GM23248 (cell line): Measurements from ENCODE around the gene TTN. TPM values are rescaled to one million over a fixed set of nuclear protein-coding genes. Genes with fewer than 3 reads are reported as not detected.

Experiments
- DNase-seq: peaks from one replicate; pipeline ENCODE4 v3.0.0-alpha.2; 2015
- H2AFZ ChIP-seq: fragments of 200-600 bp; sonication (generic); 2 replicates; pipeline ENCODE4 v1.6.1; 2016; ENCODE audit warnings: antibody characterized with exemption
- H3F3A ChIP-seq: fragments of 200-600 bp; sonication (generic); 2 replicates; pipeline ENCODE4 v1.6.1; 2016; ENCODE audit warnings: mild to moderate bottlenecking, antibody characterized with exemption, mixed run types; ENCODE audit not compliant: insufficient read depth
- H3K27ac ChIP-seq: fragments of 200-600 bp; sonication (generic); 2 replicates; pipeline ENCODE4 v1.5.1; 2016; ENCODE audit warnings: mild to moderate bottlenecking
- H3K27me3 ChIP-seq: fragments of 200-600 bp; sonication (generic); replicated peaks from 2 replicates; pipeline ENCODE4 v1.6.1; 2016; ENCODE audit warnings: mild to moderate bottlenecking; ENCODE audit not compliant: insufficient read depth
- H3K36me3 ChIP-seq: fragments of 200-600 bp; sonication (generic); 2 replicates; pipeline ENCODE4 v1.6.1; 2016; ENCODE audit warnings: low read depth, mild to moderate bottlenecking
- H3K4me1 ChIP-seq: fragments of 200-600 bp; sonication (generic); 2 replicates; pipeline ENCODE4 v1.6.1; 2016; ENCODE audit warnings: mild to moderate bottlenecking; ENCODE audit not compliant: insufficient read depth
- H3K4me2 ChIP-seq: fragments of 200-600 bp; sonication (generic); one replicate; pipeline ENCODE4 v1.6.1; 2016; ENCODE audit warnings: mild to moderate bottlenecking; ENCODE audit not compliant: unreplicated experiment
- H3K4me3 ChIP-seq: fragments of 200-600 bp; sonication (generic); 2 replicates; pipeline ENCODE4 v1.5.1; 2016; ENCODE audit warnings: mild to moderate bottlenecking
- H3K79me2 ChIP-seq: fragments of 200-600 bp; sonication (generic); 2 replicates; pipeline ENCODE4 v1.6.1; 2016; ENCODE audit warnings: mild to moderate bottlenecking; ENCODE audit not compliant: insufficient read depth
- H3K9ac ChIP-seq: fragments of 200-600 bp; sonication (generic); 2 replicates; pipeline ENCODE4 v1.6.1; 2016; ENCODE audit warnings: mild to moderate bottlenecking
- H3K9me2 ChIP-seq: fragments of 200-600 bp; sonication (generic); 2 replicates; pipeline ENCODE4 v1.6.1; 2016; ENCODE audit warnings: mixed run types, mild to moderate bottlenecking, moderate library complexity; ENCODE audit not compliant: insufficient read depth
- H3K9me3 ChIP-seq: fragments of 200-600 bp; sonication (generic); one replicate; pipeline ENCODE4 v1.6.1; 2017; ENCODE audit warnings: low read depth
- H4K20me1 ChIP-seq: fragments of 200-600 bp; sonication (generic); 2 replicates; pipeline ENCODE4 v1.6.0; 2016; ENCODE audit not compliant: insufficient read depth
- EZH2 ChIP-seq: fragments of 200-600 bp; sonication (generic); IDR thresholded peaks from 2 replicates; pipeline ENCODE4 v1.6.1; 2018; ENCODE audit warnings: antibody characterized with exemption, mild to moderate bottlenecking; ENCODE audit not compliant: insufficient read depth, poor library complexity, severe bottlenecking
- EZH2phosphoT487 ChIP-seq: fragments of 200-600 bp; sonication (generic); IDR thresholded peaks from 2 replicates; pipeline ENCODE4 v1.6.1; 2018; ENCODE audit warnings: antibody characterized with exemption, moderate library complexity, mild to moderate bottlenecking, low read depth; ENCODE audit not compliant: insufficient read depth
- WGBS, 2 experiments: methylation state at CpG; one replicate each; pipeline ENCODE4 v1.1.6; 2015 to 2017; ENCODE audit warnings: low lambda C conversion rate in 2 of 2, low coverage in 1 of 2; ENCODE audit errors: missing lambda C conversion rate in 2 of 2; 5-methylcytosine and 5-hydroxymethylcytosine counted together
- in situ Hi-C: fragments of 300-500 bp; cut with MboI; formaldehyde crosslinking; loops from 2 replicates; pipeline ENCODE4 v1.15.0; 2020
- polyA plus RNA-seq: library from polyadenylated mRNA; unstranded; fragments of >200 nt; fragmentation: Nextera tagmentation; extraction: Ambion mirVana; gene quantifications from 2 replicates; pipeline ENCODE4 v1.2.1, GENCODE V29; 2016
- total RNA-seq: library from RNA; depleted of rRNA; stranded (reverse); fragments of >200 nt; shearing (Covaris generic); gene quantifications from 2 replicates; pipeline ENCODE4 v1.2.3, GENCODE V29; 2014

The TTN gene
- total and polyA plus RNA-seq, 2 experiments from 2014 or later, result 0.13 TPM; not detected in 1

DNA sequence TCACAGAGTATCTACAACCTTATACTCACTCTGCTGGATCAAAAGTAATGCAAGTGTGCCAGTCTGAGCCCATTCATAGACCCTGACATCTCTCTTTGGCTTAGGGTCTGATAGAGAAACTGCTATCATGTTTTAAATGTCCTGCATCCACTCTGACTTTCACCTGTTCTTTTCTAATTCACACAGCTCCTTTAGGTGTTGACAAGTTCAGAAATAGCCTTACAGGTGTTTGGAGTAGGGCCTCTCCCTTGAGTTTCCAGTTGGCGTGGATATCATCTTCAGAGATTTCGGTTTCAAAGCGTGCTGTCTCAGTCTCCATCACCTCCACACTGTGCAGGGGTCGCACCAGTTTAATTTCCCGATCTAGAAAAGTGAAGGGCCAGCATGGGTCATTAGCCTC is 176.6 kb downstream of the TTN start:
- no peak overlapping the region for H2AFZ ChIP-seq
- no peak overlapping the region for H3K4me3 ChIP-seq
- no peaks in the 10 kb centered on the region for H3K36me3 ChIP-seq
- DNase-seq, result no peak
- no peaks in the 10 kb centered on the region for H3K79me2 ChIP-seq
- H4K20me1 ChIP-seq, result no peaks in the 10 kb centered on the region
- H3K9me3 ChIP-seq, result no peaks in the 10 kb centered on the region
- H3K27me3 ChIP-seq, result no peaks in the 10 kb centered on the region
- no peaks in the 10 kb centered on the region for H3F3A ChIP-seq
- H3K9me2 ChIP-seq, result no peaks in the 10 kb centered on the region
- TF ChIP-seq EZH2phosphoT487, result no peak
- no peak for TF ChIP-seq EZH2
- 65 to 74% methylated on average over 5 of the region's 5 CpGs for WGBS, 2 experiments
- H3K27ac ChIP-seq, result no peak overlapping the region
- no peak overlapping the region for H3K9ac ChIP-seq
- H3K4me1 ChIP-seq, result no peaks in the 10 kb centered on the region
- no peak overlapping the region for H3K4me2 ChIP-seq
- in situ Hi-C loops, result no loop called here

- WGBS, 2 experiments, result 81 to 83% methylated on average over 11 of the region's 11 CpGs
- no peak overlapping the region for H3K9ac ChIP-seq
- H3K36me3 ChIP-seq, result no peaks in the 10 kb centered on the region
- TF ChIP-seq EZH2phosphoT487 (no peak), EZH2 (no peak)
- no peak for DNase-seq
- no peaks in the 10 kb centered on the region for H3K9me2 ChIP-seq
- H3K4me2 ChIP-seq, result no peak overlapping the region
- H3K4me3 ChIP-seq, result no peak overlapping the region
- no peaks in the 10 kb centered on the region for H3K4me1 ChIP-seq
- H3K9me3 ChIP-seq, result no peaks in the 10 kb centered on the region
- no peaks in the 10 kb centered on the region for H3K27me3 ChIP-seq
- no peak overlapping the region for H3K27ac ChIP-seq
- H3F3A ChIP-seq, result no peaks in the 10 kb centered on the region
- H2AFZ ChIP-seq, result no peak overlapping the region
- no peaks in the 10 kb centered on the region for H3K79me2 ChIP-seq
- in situ Hi-C loops, result no loop called here
- H4K20me1 ChIP-seq, result no peaks in the 10 kb centered on the region
Observed at GRCh38 chr2:178629463-178629862, 177.8 kb downstream of the TTN start.

DNA sequence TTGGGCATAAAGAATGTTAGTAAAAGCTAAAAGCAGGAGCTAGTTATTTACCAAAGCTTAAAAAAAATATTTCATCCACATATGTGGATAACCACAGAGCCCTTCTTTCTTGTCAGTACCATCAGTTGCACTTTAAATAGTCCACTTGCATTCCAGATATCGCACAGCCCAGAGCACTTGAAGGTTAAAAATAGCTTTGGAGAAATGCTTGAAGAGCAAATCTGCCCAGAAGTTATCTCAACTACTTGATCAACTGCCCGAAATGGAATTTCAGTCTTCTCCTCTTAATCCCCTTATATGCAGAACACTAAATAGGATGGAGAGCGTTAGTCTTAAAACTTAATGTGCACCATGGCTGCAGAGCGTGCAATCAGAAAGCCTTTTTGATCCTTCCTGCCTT is 178.6 kb downstream of the TTN start:
- Histone ChIP-seq H3F3A (no peaks in the 10 kb centered on the region), H2AFZ (no peak overlapping the region), H3K4me1 (no peaks in the 10 kb centered on the region), H3K79me2 (no peaks in the 10 kb centered on the region), H3K27ac (no peak overlapping the region), H3K9me2 (no peaks in the 10 kb centered on the region), H3K36me3 (no peaks in the 10 kb centered on the region), H3K9ac (no peak overlapping the region), H3K9me3 (no peaks in the 10 kb centered on the region), H3K27me3 (no peaks in the 10 kb centered on the region), H4K20me1 (no peaks in the 10 kb centered on the region), H3K4me3 (no peak overlapping the region), H3K4me2 (no peak overlapping the region)
- TF ChIP-seq EZH2 (no peak), EZH2phosphoT487 (no peak)
- 44 to 49% methylated on average over 4 of the region's 4 CpGs for WGBS, 2 experiments
- in situ Hi-C loops, result no loop called here
- DNase-seq, result no peak

GRCh38 chr2:178627401-178627800 is 179.8 kb downstream of the TTN start:
- H4K20me1 ChIP-seq, result no peaks in the 10 kb centered on the region
- TF ChIP-seq EZH2 (no peak), EZH2phosphoT487 (no peak)
- no peak overlapping the region for H3K9ac ChIP-seq
- WGBS, 2 experiments, result 86 to 87% methylated on average over 1 of the region's 1 CpG
- H3K27me3 ChIP-seq, result no peaks in the 10 kb centered on the region
- no peak overlapping the region for H2AFZ ChIP-seq
- no peaks in the 10 kb centered on the region for H3K9me3 ChIP-seq
- DNase-seq, result no peak
- no peak overlapping the region for H3K4me2 ChIP-seq
- in situ Hi-C loops, result no loop called here
- H3F3A ChIP-seq, result no peaks in the 10 kb centered on the region
- H3K4me3 ChIP-seq, result no peak overlapping the region
- H3K27ac ChIP-seq, result no peak overlapping the region
- H3K9me2 ChIP-seq, result no peaks in the 10 kb centered on the region
- no peaks in the 10 kb centered on the region for H3K79me2 ChIP-seq
- H3K4me1 ChIP-seq, result no peaks in the 10 kb centered on the region
- no peaks in the 10 kb centered on the region for H3K36me3 ChIP-seq

DNA sequence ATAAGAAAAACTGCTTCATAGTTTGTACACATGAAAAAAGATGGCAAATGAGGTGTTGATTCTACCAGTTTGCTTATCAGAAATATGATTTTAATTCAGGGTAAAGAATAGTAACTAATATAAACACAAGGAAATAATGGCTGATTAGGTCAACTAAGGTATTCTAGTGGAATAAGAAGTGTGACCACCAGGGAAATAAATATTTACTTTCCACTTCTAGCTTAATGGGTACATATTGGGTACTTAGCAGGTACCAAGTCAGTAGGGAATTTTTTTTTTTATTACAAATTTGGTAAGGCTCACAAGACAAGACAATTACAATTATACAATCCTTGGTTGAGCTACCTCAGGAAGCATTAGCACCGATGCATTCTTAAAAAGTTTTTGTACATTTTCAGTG is 191.3 kb downstream of the TTN start:
- in situ Hi-C loops, result no loop called here
- H3K27me3 ChIP-seq, result no peaks in the 10 kb centered on the region
- no peak for TF ChIP-seq EZH2phosphoT487
- no peak for TF ChIP-seq EZH2
- 82 to 93% methylated on average over 1 of the region's 1 CpG for WGBS, 2 experiments
- no peaks in the 10 kb centered on the region for H3K36me3 ChIP-seq
- H3K4me3 ChIP-seq, result no peak overlapping the region
- H3F3A ChIP-seq, result no peaks in the 10 kb centered on the region
- no peak for DNase-seq
- H3K79me2 ChIP-seq, result no peaks in the 10 kb centered on the region
- H2AFZ ChIP-seq, result no peak overlapping the region
- H3K9me2 ChIP-seq, result no peaks in the 10 kb centered on the region
- H3K4me1 ChIP-seq, result no peaks in the 10 kb centered on the region
- no peak overlapping the region for H3K4me2 ChIP-seq
- H3K27ac ChIP-seq, result no peak overlapping the region
- no peaks in the 10 kb centered on the region for H3K9me3 ChIP-seq
- no peak overlapping the region for H3K9ac ChIP-seq
- H4K20me1 ChIP-seq, result no peaks in the 10 kb centered on the region
